Fibroblast of mammary gland (primary cell): ENCODE measurements around the gene TBXA2R.

Experiments used
- DNase-seq: peaks from one replicate; pipeline ENCODE4 v3.0.0-alpha.2; 2010; ENCODE audit warnings: low read depth
- H3K4me3 ChIP-seq: 2 replicates; pipeline ENCODE4 v1.5.1; 2011; ENCODE audit warnings: low read depth, mild to moderate bottlenecking, low read length, moderate library complexity; ENCODE audit not compliant: control insufficient read depth
- CTCF ChIP-seq: conservative IDR thresholded peaks from 2 replicates; pipeline ENCODE4 v1.5.1; 2011; ENCODE audit warnings: low read depth, low read length, inconsistent platforms; ENCODE audit not compliant: control insufficient read depth, insufficient read depth

TBXA2R gene

GRCh38 chr19:3575949-3576673, 30.6 kb downstream of the TBXA2R start:
- no peak for TF ChIP-seq CTCF
- peak overlapping the region; percentile 6 for H3K4me3 ChIP-seq
- DNase-seq: no peak

- no peak for DNase-seq
Observed at GRCh38 chr19:3575260-3575741, 31.4 kb downstream of the TBXA2R start.

GRCh38 chr19:3573858-3574637, 32.6 kb downstream of the TBXA2R start:
- DNase-seq: peak; percentile 95
- peak overlapping the region; percentile 85 for H3K4me3 ChIP-seq
- no peak for TF ChIP-seq CTCF

More at GRCh38 chr19:3575260-3575741, 31.4 kb downstream of the TBXA2R start:
- peak; percentile 12 for TF ChIP-seq CTCF
- H3K4me3 ChIP-seq: no peak overlapping the region

GRCh38 chr19:3573162-3573857, 33.4 kb downstream of the TBXA2R start:
- no peak for TF ChIP-seq CTCF
- DNase-seq: no peak
- H3K4me3 ChIP-seq: peak overlapping the region; percentile 85

GRCh38 chr19:3572855-3573161, 33.9 kb downstream of the TBXA2R start, which contains the start of gene HMG20B:
Gene HMG20B, plus strand, starts transcription at chr19:3572944. Its CDS starts 366 bp downstream, at chr19:3573310.
- DNase-seq: no peak

More at GRCh38 chr19:3572855-3573161, 33.9 kb downstream of the TBXA2R start, which contains the start of gene HMG20B:
- H3K4me3 ChIP-seq: peak within 1 kb of the TSS; percentile 85
- TF ChIP-seq CTCF: no peak
